ENCODE results near the gene PLEKHA1.

GRCh38 chr10:122347170-122347841, 27.2 kb upstream of the PLEKHA1 start:
- TF ChIP-seq CTCF (IDR thresholded peaks at IDR 0.05), result no peak
- TF ChIP-seq GABPA (IDR thresholded peaks at IDR 0.05; ENCODE audit: low read depth), result no peak
- TF ChIP-seq, protein P1, sequence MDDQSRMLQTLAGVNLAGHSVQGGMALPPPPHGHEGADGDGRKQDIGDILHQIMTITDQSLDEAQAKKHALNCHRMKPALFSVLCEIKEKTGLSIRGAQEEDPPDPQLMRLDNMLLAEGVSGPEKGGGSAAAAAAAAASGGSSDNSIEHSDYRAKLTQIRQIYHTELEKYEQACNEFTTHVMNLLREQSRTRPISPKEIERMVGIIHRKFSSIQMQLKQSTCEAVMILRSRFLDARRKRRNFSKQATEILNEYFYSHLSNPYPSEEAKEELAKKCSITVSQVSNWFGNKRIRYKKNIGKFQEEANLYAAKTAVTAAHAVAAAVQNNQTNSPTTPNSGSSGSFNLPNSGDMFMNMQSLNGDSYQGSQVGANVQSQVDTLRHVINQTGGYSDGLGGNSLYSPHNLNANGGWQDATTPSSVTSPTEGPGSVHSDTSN (IDR thresholded peaks at IDR 0.05), result no peak
- TF ChIP-seq SMC3 (IDR thresholded peaks at IDR 0.05; ENCODE audit: low read depth, low read length), result no peak
- no peak for TF ChIP-seq RFX5 (IDR thresholded peaks at IDR 0.05; ENCODE audit: low read length)
- no peak for TF ChIP-seq TEAD4 (IDR thresholded peaks at IDR 0.05; ENCODE audit: borderline replicate concordance, insufficient read depth)
- no peak for TF ChIP-seq CHD2 (IDR thresholded peaks at IDR 0.05; ENCODE audit: low read length, partially characterized antibody)
- no peak for TF ChIP-seq FOXM1 (IDR thresholded peaks at IDR 0.05; ENCODE audit: low read depth)
- TF ChIP-seq EZH2phosphoT487 (IDR thresholded peaks at IDR 0.05; ENCODE audit: borderline replicate concordance, low read depth), result no peak
- no peak for TF ChIP-seq TAF1 (IDR thresholded peaks at IDR 0.05; ENCODE audit: borderline replicate concordance, low read depth, low read length)
- TF ChIP-seq TCF12 (IDR thresholded peaks at IDR 0.05), result no peak
